Panc1 (cell line): ENCODE data around the gene STAP1. TPM values are rescaled to one million over a fixed set of nuclear protein-coding genes. Genes with fewer than 3 reads are reported as not detected.

Experiments
- ATAC-seq: fragments of 200-7000 bp; cut with Tn5 transposase; 2 replicates; pipeline ENCODE4 v1.9.1; 2020; ENCODE audit warnings: mild to moderate bottlenecking, moderate library complexity
- BruUV-seq: library from RNA; stranded (reverse); fragments of 400-500 nt; replicated peaks from 2 replicates; lab custom pipeline; 2021; lab: Mats Ljungman, UMichigan
- CTCF ChIA-PET: fragments of 300-600 bp; sonication (Branson Sonifier 250); formaldehyde crosslinking; loops from one replicate; lab custom pipeline; 2022; ENCODE audit warnings: antibody characterized with exemption; lab: Charles Lee
- POLR2A ChIA-PET: fragments of 300-600 bp; sonication (Branson Sonifier 250); formaldehyde crosslinking; loops from one replicate; lab custom pipeline; 2022; ENCODE audit warnings: antibody characterized with exemption; lab: Charles Lee
- DNase-seq: peaks from one replicate; pipeline ENCODE4 v3.0.0-alpha.2; 2010; ENCODE audit warnings: low read depth, low spot score
- H3K27ac ChIP-seq: 2 replicates; pipeline ENCODE4 v1.5.1; 2011; ENCODE audit warnings: mild to moderate bottlenecking, low read length, inconsistent platforms
- H3K27me3 ChIP-seq: fragments of 200-500 bp; sonication (Bioruptor generic); 2 replicates; pipeline ENCODE4 v1.6.0; 2014; ENCODE audit warnings: low read length, inconsistent platforms; ENCODE audit not compliant: control insufficient read depth, insufficient read depth
- H3K36me3 ChIP-seq: fragments of 200-500 bp; sonication (Bioruptor generic); 2 replicates; pipeline ENCODE4 v1.5.1; 2014; ENCODE audit warnings: inconsistent platforms, mild to moderate bottlenecking, low read length, moderate library complexity; ENCODE audit not compliant: control insufficient read depth, insufficient read depth
- H3K4me1 ChIP-seq: 2 replicates; pipeline ENCODE4 v1.5.1; 2011; ENCODE audit warnings: inconsistent platforms, mild to moderate bottlenecking, low read length, moderate library complexity; ENCODE audit not compliant: control insufficient read depth, insufficient read depth
- H3K4me3 ChIP-seq, 2 experiments: 2 replicates each; pipeline ENCODE4 v1.5.1; 2011 to 2012; ENCODE audit warnings: low read depth in 2 of 2, low read length in 2 of 2, mild to moderate bottlenecking in 2 of 2, inconsistent platforms in 1 of 2, moderate library complexity in 1 of 2
- H3K9me3 ChIP-seq: fragments of 200-500 bp; sonication (Bioruptor generic); 2 replicates; pipeline ENCODE4 v1.5.1; 2014; ENCODE audit warnings: low read depth, mild to moderate bottlenecking, inconsistent platforms, low read length, moderate library complexity; ENCODE audit not compliant: control insufficient read depth, insufficient read depth
- CTCF ChIP-seq: fragments of 450-650 bp; IDR thresholded peaks from 2 replicates; pipeline ENCODE4 v1.5.1; 2017; ENCODE audit warnings: mild to moderate bottlenecking
- POLR2AphosphoS5 ChIP-seq: IDR thresholded peaks from 2 replicates; pipeline ENCODE4 v1.6.1; 2012; ENCODE audit warnings: mild to moderate bottlenecking, low read depth, low read length, moderate library complexity
- REST ChIP-seq, 2 experiments: IDR thresholded peaks; 2 replicates each; pipeline ENCODE4 v1.6.1; 2011 to 2012; ENCODE audit warnings: low read depth in 2 of 2, control low read depth in 1 of 2, low read length in 1 of 2, mild to moderate bottlenecking in 1 of 2, moderate library complexity in 1 of 2; ENCODE audit not compliant: insufficient read depth in 1 of 2
- SIN3A ChIP-seq: IDR thresholded peaks from 2 replicates; pipeline ENCODE4 v1.6.1; 2012; ENCODE audit warnings: low read depth, mild to moderate bottlenecking, low read length, moderate library complexity, borderline replicate concordance; ENCODE audit not compliant: insufficient read depth
- TCF7L2 ChIP-seq: IDR thresholded peaks from 2 replicates; pipeline ENCODE4 v1.6.1; 2011; ENCODE audit warnings: mild to moderate bottlenecking, low read depth, low read length, inconsistent platforms
- in situ Hi-C: cut with HindIII; loops from 2 replicates; pipeline ENCODE4 v1.10.0; 2016; ENCODE audit warnings: low sequenced_read_pairs, low pct_unique_long_range_greater_than_20kb
- intact Hi-C: fragments of 100-400 bp; cut with micrococcal nuclease; formaldehyde crosslinking; loops from one replicate; pipeline ENCODE4 v1.10.0; 2022; ENCODE audit not compliant: unreplicated experiment
- total RNA-seq: library from RNA; stranded (reverse); gene quantifications from one replicate; pipeline ENCODE4 v1.2.1, GENCODE V29; 2021; ENCODE audit not compliant: unreplicated experiment

STAP1 gene
- total RNA-seq, 1 experiment from 2014 or later = not detected

DNA sequence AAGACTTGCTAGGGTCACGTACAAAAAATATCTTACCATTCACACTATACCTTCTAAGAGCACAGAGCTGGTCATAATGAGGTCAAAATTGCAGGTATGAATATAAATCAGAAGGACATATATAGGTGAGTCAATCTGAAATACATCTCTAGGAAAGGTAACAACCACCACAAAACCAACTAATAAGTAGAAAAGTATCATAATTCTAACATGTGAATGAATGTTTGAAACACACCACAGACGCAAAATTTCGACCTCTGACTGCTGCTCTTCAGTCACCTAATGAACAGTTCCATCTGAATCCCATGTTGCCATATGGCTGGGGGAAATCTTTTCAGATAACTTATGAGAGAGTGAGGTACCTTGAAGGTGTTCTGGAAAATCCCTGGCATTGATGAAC lies 22.1 kb downstream of the STAP1 start:
- ATAC-seq (no peak), DNase-seq (no peak)
- H3K27me3 ChIP-seq = no peaks in the 10 kb centered on the region
- no peak overlapping the region for H3K27ac ChIP-seq
- intact Hi-C loops = no loop called here
- in situ Hi-C loops = no loop called here
- H3K4me3 ChIP-seq = no peak overlapping the region
- no peaks in the 10 kb centered on the region for H3K4me1 ChIP-seq
- no peaks in the 10 kb centered on the region for H3K36me3 ChIP-seq
- H3K9me3 ChIP-seq = no peaks in the 10 kb centered on the region
- ChIA-PET POLR2A (no interaction called here), CTCF (no interaction called here)
- no TSS peak for BruUV-seq
- TF ChIP-seq CTCF (no peak), REST (IDR thresholded peaks at IDR 0.05; ENCODE audit: insufficient read depth in 1 of 2, low read depth in 2 of 2, low read length in 1 of 2) (no peak), TCF7L2 (no peak), POLR2AphosphoS5 (no peak), SIN3A (no peak)

GRCh38 chr4:67581208-67581857 lies 22.8 kb downstream of the STAP1 start:
- DNase-seq (no peak), ATAC-seq (no peak)
- Histone ChIP-seq H3K27ac (no peak overlapping the region), H3K4me1 (no peaks in the 10 kb centered on the region), H3K36me3 (no peaks in the 10 kb centered on the region), H3K27me3 (no peaks in the 10 kb centered on the region), H3K4me3 (no peak overlapping the region), H3K9me3 (no peaks in the 10 kb centered on the region)
- intact Hi-C loops = no loop called here
- POLR2A ChIA-PET = no interaction called here
- CTCF ChIA-PET = no interaction called here
- in situ Hi-C loops = no loop called here
- TF ChIP-seq POLR2AphosphoS5 (no peak), REST (IDR thresholded peaks at IDR 0.05; ENCODE audit: insufficient read depth in 1 of 2, low read depth in 2 of 2, low read length in 1 of 2) (no peak), TCF7L2 (no peak), CTCF (no peak)
- no TSS peak for BruUV-seq
